Measurements from ENCODE around the gene N4BP2L2.

The N4BP2L2 gene

GRCh38 chr13:32471187-32471922 lies 67.2 kb downstream of the N4BP2L2 start:
- Histone ChIP-seq H3K27me3 (ENCODE audit: control insufficient read depth in 1 of 2, insufficient read depth in 2 of 2, low read length in 2 of 2) (no peaks in the 10 kb centered on the region), H3K4me1 (ENCODE audit: control insufficient read depth, insufficient read depth, low read length) (no peaks in the 10 kb centered on the region), H3K27ac (ENCODE audit: low read length) (no peak overlapping the region), H3K9me3 (ENCODE audit: control insufficient read depth in 2 of 2, low read length in 2 of 2) (no peaks in the 10 kb centered on the region), H3K36me3 (ENCODE audit: control insufficient read depth in 2 of 2, insufficient read depth in 2 of 2, low read length in 2 of 2) (peaks cover 12 to 14% of the 10 kb centered on the region in 2 donors), H3K4me3 (ENCODE audit: low read length in 2 of 2) (no peak overlapping the region), H3K9ac (ENCODE audit: low read length in 2 of 2) (no peak overlapping the region)

GRCh38 chr13:32468502-32469142 lies 70.0 kb downstream of the N4BP2L2 start:
- no peak overlapping the region for H3K27ac ChIP-seq (ENCODE audit: low read length)
- no peaks in the 10 kb centered on the region for H3K4me1 ChIP-seq (ENCODE audit: control insufficient read depth, insufficient read depth, low read length)
- no peak overlapping the region for H3K9ac ChIP-seq (ENCODE audit: low read length in 2 of 2)
- H3K4me3 ChIP-seq (ENCODE audit: low read length in 2 of 2) = no peak overlapping the region
- H3K9me3 ChIP-seq (ENCODE audit: control insufficient read depth in 2 of 2, low read length in 2 of 2) = no peaks in the 10 kb centered on the region
- no peaks in the 10 kb centered on the region for H3K27me3 ChIP-seq (ENCODE audit: control insufficient read depth in 1 of 2, insufficient read depth in 2 of 2, low read length in 2 of 2)
- peaks cover 12 to 18% of the 10 kb centered on the region in 2 donors for H3K36me3 ChIP-seq (ENCODE audit: control insufficient read depth in 2 of 2, insufficient read depth in 2 of 2, low read length in 2 of 2)

DNA sequence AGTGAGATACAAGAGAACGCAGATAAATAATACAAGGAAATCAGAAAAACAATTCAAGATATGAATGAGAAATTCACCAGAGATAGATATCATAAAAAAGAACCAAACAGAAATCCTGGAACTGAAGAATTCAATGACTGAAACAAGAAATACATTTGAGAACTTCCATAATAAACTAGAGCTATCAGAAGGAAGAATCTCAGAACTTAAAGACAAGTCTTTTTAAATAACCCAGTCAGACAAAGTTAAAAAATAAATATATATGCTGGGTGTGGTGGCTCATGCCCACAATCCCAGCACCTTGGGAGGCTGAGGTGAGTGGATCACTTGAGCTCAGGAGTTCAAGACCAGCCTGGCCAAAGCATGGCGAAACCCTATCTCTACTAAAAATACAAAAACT lies 82.0 kb downstream of the N4BP2L2 start:
- Histone ChIP-seq H3K4me3 (ENCODE audit: low read length in 2 of 2) (no peak overlapping the region), H3K27ac (ENCODE audit: low read length) (no peak overlapping the region), H3K9ac (ENCODE audit: low read length in 2 of 2) (no peak overlapping the region), H3K9me3 (ENCODE audit: control insufficient read depth in 2 of 2, low read length in 2 of 2) (peaks cover 0 to 3% of the 10 kb centered on the region in 2 donors), H3K4me1 (ENCODE audit: control insufficient read depth, insufficient read depth, low read length) (no peaks in the 10 kb centered on the region), H3K27me3 (ENCODE audit: control insufficient read depth in 1 of 2, insufficient read depth in 2 of 2, low read length in 2 of 2) (no peaks in the 10 kb centered on the region), H3K36me3 (ENCODE audit: control insufficient read depth in 2 of 2, insufficient read depth in 2 of 2, low read length in 2 of 2) (peaks cover 0 to 3% of the 10 kb centered on the region in 2 donors)

DNA sequence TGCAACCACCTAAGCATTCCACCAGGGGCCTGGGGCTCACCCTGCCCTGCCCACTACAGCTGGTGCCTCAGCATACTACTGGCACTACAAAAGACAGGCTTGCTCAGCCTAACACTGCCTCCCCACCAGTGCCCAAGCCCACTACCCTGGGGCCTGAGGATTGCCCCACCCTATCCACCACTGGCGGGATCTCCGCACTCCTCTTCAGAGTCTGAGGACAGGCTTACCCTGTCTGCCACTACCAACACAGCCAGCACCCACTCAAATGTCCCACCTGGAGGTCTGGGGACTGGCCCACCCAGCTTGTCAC lies 83.0 kb downstream of the N4BP2L2 start:
- Histone ChIP-seq H3K36me3 (ENCODE audit: control insufficient read depth in 2 of 2, insufficient read depth in 2 of 2, low read length in 2 of 2) (peaks cover 0 to 3% of the 10 kb centered on the region in 2 donors), H3K4me3 (ENCODE audit: low read length in 2 of 2) (no peak overlapping the region), H3K27me3 (ENCODE audit: control insufficient read depth in 1 of 2, insufficient read depth in 2 of 2, low read length in 2 of 2) (no peaks in the 10 kb centered on the region), H3K9ac (ENCODE audit: low read length in 2 of 2) (no peak overlapping the region), H3K9me3 (ENCODE audit: control insufficient read depth in 2 of 2, low read length in 2 of 2) (peaks cover 0 to 3% of the 10 kb centered on the region in 2 donors), H3K4me1 (ENCODE audit: control insufficient read depth, insufficient read depth, low read length) (no peaks in the 10 kb centered on the region), H3K27ac (ENCODE audit: low read length) (no peak overlapping the region)

- Histone ChIP-seq H3K27ac (ENCODE audit: low read length) (no peak overlapping the region), H3K4me1 (ENCODE audit: control insufficient read depth, insufficient read depth, low read length) (no peaks in the 10 kb centered on the region), H3K4me3 (ENCODE audit: low read length in 2 of 2) (no peak overlapping the region), H3K9ac (ENCODE audit: low read length in 2 of 2) (no peak overlapping the region), H3K36me3 (ENCODE audit: control insufficient read depth in 2 of 2, insufficient read depth in 2 of 2, low read length in 2 of 2) (peaks cover 0 to 3% of the 10 kb centered on the region in 2 donors), H3K27me3 (ENCODE audit: control insufficient read depth in 1 of 2, insufficient read depth in 2 of 2, low read length in 2 of 2) (no peaks in the 10 kb centered on the region), H3K9me3 (ENCODE audit: control insufficient read depth in 2 of 2, low read length in 2 of 2) (peaks cover 0 to 3% of the 10 kb centered on the region in 2 donors)
Measured at GRCh38 chr13:32454886-32455593, 83.6 kb downstream of the N4BP2L2 start.

DNA sequence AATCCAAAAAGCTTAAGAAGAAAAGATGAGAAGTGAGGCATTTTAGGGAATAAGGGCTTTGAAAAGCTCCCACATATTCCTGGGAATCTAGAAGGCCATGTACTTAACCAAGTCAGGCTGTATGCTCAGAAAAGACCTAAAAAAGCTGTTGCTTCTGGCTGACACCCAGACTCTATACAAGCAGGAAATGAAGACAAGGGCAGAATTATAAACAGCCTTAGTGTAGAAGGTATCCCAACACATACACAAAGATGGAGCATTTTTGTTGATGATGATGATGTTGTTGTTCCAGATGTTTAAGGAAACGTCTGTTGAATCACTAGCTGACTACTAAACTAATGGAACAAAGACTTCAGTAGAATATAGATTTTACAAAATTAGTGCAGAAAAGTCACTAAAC lies 84.6 kb downstream of the N4BP2L2 start:
- H3K4me1 ChIP-seq (ENCODE audit: control insufficient read depth, insufficient read depth, low read length) = no peaks in the 10 kb centered on the region
- no peak overlapping the region for H3K9ac ChIP-seq (ENCODE audit: low read length in 2 of 2)
- no peak overlapping the region for H3K4me3 ChIP-seq (ENCODE audit: low read length in 2 of 2)
- H3K36me3 ChIP-seq (ENCODE audit: control insufficient read depth in 2 of 2, insufficient read depth in 2 of 2, low read length in 2 of 2) = peaks cover 0 to 3% of the 10 kb centered on the region in 2 donors
- H3K27ac ChIP-seq (ENCODE audit: low read length) = no peak overlapping the region
- no peaks in the 10 kb centered on the region for H3K27me3 ChIP-seq (ENCODE audit: control insufficient read depth in 1 of 2, insufficient read depth in 2 of 2, low read length in 2 of 2)
- H3K9me3 ChIP-seq (ENCODE audit: control insufficient read depth in 2 of 2, low read length in 2 of 2) = peaks cover 0 to 3% of the 10 kb centered on the region in 2 donors

DNA sequence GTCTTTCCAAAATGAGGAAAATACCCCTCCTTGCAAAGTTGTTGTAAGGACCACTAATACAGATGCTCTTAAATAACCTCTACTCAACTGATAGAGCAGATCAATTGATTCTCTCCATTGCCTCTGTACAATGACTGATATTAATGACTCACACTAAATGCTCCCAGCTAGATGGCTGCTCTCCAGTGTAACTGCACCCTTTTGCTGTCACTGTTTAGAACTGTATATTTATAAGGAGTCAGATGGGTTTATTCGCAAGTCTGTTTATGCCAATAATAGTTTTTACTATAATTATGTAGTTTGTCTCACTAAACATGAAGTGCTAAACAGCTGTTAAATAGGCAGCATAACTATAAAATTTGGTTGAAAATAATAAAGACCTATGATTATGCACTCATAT lies 89.6 kb downstream of the N4BP2L2 start:
- no peaks in the 10 kb centered on the region for H3K9me3 ChIP-seq (ENCODE audit: control insufficient read depth in 2 of 2, low read length in 2 of 2)
- no peak overlapping the region for H3K9ac ChIP-seq (ENCODE audit: low read length in 2 of 2)
- H3K4me1 ChIP-seq (ENCODE audit: control insufficient read depth, insufficient read depth, low read length) = no peaks in the 10 kb centered on the region
- H3K27me3 ChIP-seq (ENCODE audit: control insufficient read depth in 1 of 2, insufficient read depth in 2 of 2, low read length in 2 of 2) = no peaks in the 10 kb centered on the region
- H3K4me3 ChIP-seq (ENCODE audit: low read length in 2 of 2) = no peak overlapping the region
- H3K36me3 ChIP-seq (ENCODE audit: control insufficient read depth in 2 of 2, insufficient read depth in 2 of 2, low read length in 2 of 2) = peaks cover 0 to 3% of the 10 kb centered on the region in 2 donors
- no peak overlapping the region for H3K27ac ChIP-seq (ENCODE audit: low read length)

- Histone ChIP-seq H3K27ac (ENCODE audit: low read length) (no peak overlapping the region), H3K9ac (ENCODE audit: low read length in 2 of 2) (no peak overlapping the region), H3K27me3 (ENCODE audit: control insufficient read depth in 1 of 2, insufficient read depth in 2 of 2, low read length in 2 of 2) (no peaks in the 10 kb centered on the region), H3K9me3 (ENCODE audit: control insufficient read depth in 2 of 2, low read length in 2 of 2) (no peaks in the 10 kb centered on the region), H3K4me3 (ENCODE audit: low read length in 2 of 2) (no peak overlapping the region), H3K4me1 (ENCODE audit: control insufficient read depth, insufficient read depth, low read length) (no peaks in the 10 kb centered on the region), H3K36me3 (ENCODE audit: control insufficient read depth in 2 of 2, insufficient read depth in 2 of 2, low read length in 2 of 2) (peaks cover 0 to 3% of the 10 kb centered on the region in 2 donors)
Measured at GRCh38 chr13:32447894-32448623, 90.5 kb downstream of the N4BP2L2 start.

- Histone ChIP-seq H3K4me1 (ENCODE audit: control insufficient read depth, insufficient read depth, low read length) (no peaks in the 10 kb centered on the region), H3K27ac (ENCODE audit: low read length) (no peak overlapping the region), H3K36me3 (ENCODE audit: control insufficient read depth in 2 of 2, insufficient read depth in 2 of 2, low read length in 2 of 2) (peaks cover 0 to 3% of the 10 kb centered on the region in 2 donors), H3K9ac (ENCODE audit: low read length in 2 of 2) (no peak overlapping the region), H3K27me3 (ENCODE audit: control insufficient read depth in 1 of 2, insufficient read depth in 2 of 2, low read length in 2 of 2) (no peaks in the 10 kb centered on the region), H3K9me3 (ENCODE audit: control insufficient read depth in 2 of 2, low read length in 2 of 2) (no peaks in the 10 kb centered on the region), H3K4me3 (ENCODE audit: low read length in 2 of 2) (no peak overlapping the region)
Measured at GRCh38 chr13:32446773-32447465, 91.7 kb downstream of the N4BP2L2 start.

- H3K4me1 ChIP-seq (ENCODE audit: control insufficient read depth, insufficient read depth, low read length) = no peaks in the 10 kb centered on the region
- H3K4me3 ChIP-seq (ENCODE audit: low read length in 2 of 2) = no peak overlapping the region
- H3K27me3 ChIP-seq (ENCODE audit: control insufficient read depth in 1 of 2, insufficient read depth in 2 of 2, low read length in 2 of 2) = no peaks in the 10 kb centered on the region
- no peaks in the 10 kb centered on the region for H3K9me3 ChIP-seq (ENCODE audit: control insufficient read depth in 2 of 2, low read length in 2 of 2)
- H3K27ac ChIP-seq (ENCODE audit: low read length) = no peak overlapping the region
- H3K36me3 ChIP-seq (ENCODE audit: control insufficient read depth in 2 of 2, insufficient read depth in 2 of 2, low read length in 2 of 2) = peaks cover 0 to 3% of the 10 kb centered on the region in 2 donors
- no peak overlapping the region for H3K9ac ChIP-seq (ENCODE audit: low read length in 2 of 2)
Measured at GRCh38 chr13:32446220-32446619, 92.4 kb downstream of the N4BP2L2 start.
